Measurements from ENCODE around the gene PRSS50. TPM values are rescaled to one million over a fixed set of nuclear protein-coding genes. Genes with fewer than 3 reads are reported as not detected.

PRSS50 gene
- total RNA-seq, 2 donors from 2014 or later, result 0.14 to 0.80 TPM

- Histone ChIP-seq H3K4me1 (replicated peaks) (peaks cover 6% of the 10 kb centered on the region), H3K4me3 (no peak overlapping the region), H3K27ac (no peak overlapping the region), H3K36me3 (no peaks in the 10 kb centered on the region), H3K9me3 (no peaks in the 10 kb centered on the region), H3K27me3 (replicated peaks; ENCODE audit: insufficient read depth) (no peaks in the 10 kb centered on the region)
- intact Hi-C loops (cut with DNase I), result no loop called here
- 87% methylated on average over 9 of the region's 9 CpGs for WGBS
- TF ChIP-seq CTCF (IDR thresholded peaks at IDR 0.05) (no peak), POLR2AphosphoS5 (IDR thresholded peaks at IDR 0.05) (no peak)
- DNase-seq (ENCODE audit: low spot score), result no peak
Observed at GRCh38 chr3:46669191-46669999, 48.3 kb downstream of the PRSS50 start.

- TF ChIP-seq CTCF (IDR thresholded peaks at IDR 0.05), result no peak
- TF ChIP-seq POLR2AphosphoS5 (IDR thresholded peaks at IDR 0.05), result no peak
- no peak for TF ChIP-seq POLR2A (IDR thresholded peaks at IDR 0.05)
- H3K9me3 ChIP-seq, result no peaks in the 10 kb centered on the region
- no peak for DNase-seq (ENCODE audit: low spot score)
- H3K4me3 ChIP-seq, result no peak overlapping the region
- no peaks in the 10 kb centered on the region for H3K36me3 ChIP-seq
- H3K4me1 ChIP-seq (replicated peaks), result peaks cover 6% of the 10 kb centered on the region
- WGBS, result 91% methylated on average over 2 of the region's 2 CpGs
- H3K27ac ChIP-seq, result no peak overlapping the region
- H3K27me3 ChIP-seq (replicated peaks; ENCODE audit: insufficient read depth), result no peaks in the 10 kb centered on the region
- intact Hi-C loops (cut with DNase I), result no loop called here
Observed at GRCh38 chr3:46668591-46668990, 49.1 kb downstream of the PRSS50 start.

GRCh38 chr3:46668116-46668515 lies 49.6 kb downstream of the PRSS50 start:
- no peaks in the 10 kb centered on the region for H3K9me3 ChIP-seq
- no peak overlapping the region for H3K4me3 ChIP-seq
- TF ChIP-seq POLR2A (IDR thresholded peaks at IDR 0.05) (no peak), POLR2AphosphoS5 (IDR thresholded peaks at IDR 0.05) (no peak), CTCF (IDR thresholded peaks at IDR 0.05) (no peak)
- no peak overlapping the region for H3K27ac ChIP-seq
- no peaks in the 10 kb centered on the region for H3K27me3 ChIP-seq (replicated peaks; ENCODE audit: insufficient read depth)
- whole genome bisulfite sequencing, result 77% methylated on average over 8 of the region's 8 CpGs
- no peak for DNase-seq (ENCODE audit: low spot score)
- intact Hi-C loops (cut with DNase I), result no loop called here
- peaks cover 6% of the 10 kb centered on the region for H3K4me1 ChIP-seq (replicated peaks)
- H3K36me3 ChIP-seq, result no peaks in the 10 kb centered on the region

- 96% methylated on average over 9 of the region's 9 CpGs for WGBS
- peaks cover 6% of the 10 kb centered on the region for H3K4me1 ChIP-seq (replicated peaks)
- no peak for DNase-seq (ENCODE audit: low spot score)
- no peak overlapping the region for H3K4me3 ChIP-seq
- TF ChIP-seq CTCF (IDR thresholded peaks at IDR 0.05), result no peak
- no peak for TF ChIP-seq POLR2A (IDR thresholded peaks at IDR 0.05)
- no peak for TF ChIP-seq POLR2AphosphoS5 (IDR thresholded peaks at IDR 0.05)
- intact Hi-C loops (cut with DNase I), result no loop called here
- H3K36me3 ChIP-seq, result no peaks in the 10 kb centered on the region
- H3K27ac ChIP-seq, result no peak overlapping the region
- no peaks in the 10 kb centered on the region for H3K27me3 ChIP-seq (replicated peaks; ENCODE audit: insufficient read depth)
- no peaks in the 10 kb centered on the region for H3K9me3 ChIP-seq
Observed at GRCh38 chr3:46667657-46668056, 50.0 kb downstream of the PRSS50 start.

GRCh38 chr3:46667061-46667621 lies 50.5 kb downstream of the PRSS50 start:
- no peaks in the 10 kb centered on the region for H3K36me3 ChIP-seq
- intact Hi-C loops (cut with DNase I), result no loop called here
- no peak for DNase-seq (ENCODE audit: low spot score)
- H3K27me3 ChIP-seq (replicated peaks; ENCODE audit: insufficient read depth), result no peaks in the 10 kb centered on the region
- no peaks in the 10 kb centered on the region for H3K9me3 ChIP-seq
- TF ChIP-seq CTCF (IDR thresholded peaks at IDR 0.05), result no peak
- H3K27ac ChIP-seq, result no peak overlapping the region
- peaks cover 6% of the 10 kb centered on the region for H3K4me1 ChIP-seq (replicated peaks)
- no peak overlapping the region for H3K4me3 ChIP-seq
- 93% methylated on average over 6 of the region's 8 CpGs for WGBS

All from prostate gland (tissue), 2 donors.